ENCODE data around the gene LILRB4.
"Not testable (repeated sequence)": the region's sequence is repeated elsewhere in the genome, so short reads cannot be mapped to it uniquely, and the experiment has no call there.

The LILRB4 gene

GRCh38 chr19:54684527-54684926, 21.7 kb downstream of the LILRB4 start:
- in situ Hi-C loops (cut with HindIII; ENCODE audit: low pct_ligation_motif_present, low sequenced_read_pairs) = no loop called here
- DNase-seq = peak; percentile 2
- no peaks in the 10 kb centered on the region for H3K27me3 ChIP-seq (replicated peaks)
- H3K4me3 ChIP-seq (ENCODE audit: low read depth, low read length) = no peak overlapping the region
- no peak for TF ChIP-seq CTCF (IDR thresholded peaks at IDR 0.05; ENCODE audit: low read depth, low read length, missing control alignments)
- no peak overlapping the region for H3K27ac ChIP-seq
- no peaks in the 10 kb centered on the region for H3K36me3 ChIP-seq (replicated peaks)

- no peak overlapping the region for H3K4me3 ChIP-seq (ENCODE audit: low read depth, low read length)
- no peaks in the 10 kb centered on the region for H3K36me3 ChIP-seq (replicated peaks)
- no peak for TF ChIP-seq CTCF (IDR thresholded peaks at IDR 0.05; ENCODE audit: low read depth, low read length, missing control alignments)
- no peak overlapping the region for H3K27ac ChIP-seq
- no peaks in the 10 kb centered on the region for H3K27me3 ChIP-seq (replicated peaks)
- in situ Hi-C loops (cut with HindIII; ENCODE audit: low pct_ligation_motif_present, low sequenced_read_pairs) = no loop called here
- no peak for DNase-seq
These were observed 29.0 kb downstream of the LILRB4 start for GRCh38 chr19:54691582-54692297.

GRCh38 chr19:54692298-54692615, 29.5 kb downstream of the LILRB4 start:
- TF ChIP-seq CTCF (IDR thresholded peaks at IDR 0.05; ENCODE audit: low read depth, low read length, missing control alignments) = no peak
- no peaks in the 10 kb centered on the region for H3K36me3 ChIP-seq (replicated peaks)
- H3K27me3 ChIP-seq (replicated peaks) = no peaks in the 10 kb centered on the region
- no peak overlapping the region for H3K4me3 ChIP-seq (ENCODE audit: low read depth, low read length)
- no peak for DNase-seq
- in situ Hi-C loops (cut with HindIII; ENCODE audit: low pct_ligation_motif_present, low sequenced_read_pairs) = no loop called here
- no peak overlapping the region for H3K27ac ChIP-seq

- no peaks in the 10 kb centered on the region for H3K36me3 ChIP-seq (replicated peaks)
- no peak for TF ChIP-seq CTCF (IDR thresholded peaks at IDR 0.05; ENCODE audit: low read depth, low read length, missing control alignments)
- DNase-seq = no peak
- in situ Hi-C loops (cut with HindIII; ENCODE audit: low pct_ligation_motif_present, low sequenced_read_pairs) = no loop called here
- H3K27me3 ChIP-seq (replicated peaks) = no peaks in the 10 kb centered on the region
- H3K27ac ChIP-seq = no peak overlapping the region
- no peak overlapping the region for H3K4me3 ChIP-seq (ENCODE audit: low read depth, low read length)
These were observed 31.9 kb downstream of the LILRB4 start for GRCh38 chr19:54694648-54695047.

GRCh38 chr19:54696117-54696548, 33.3 kb downstream of the LILRB4 start:
- H3K27me3 ChIP-seq (replicated peaks) = no peaks in the 10 kb centered on the region
- no peak overlapping the region for H3K4me3 ChIP-seq (ENCODE audit: low read depth, low read length)
- no peak overlapping the region for H3K27ac ChIP-seq
- no peaks in the 10 kb centered on the region for H3K36me3 ChIP-seq (replicated peaks)
- DNase-seq = no peak
- TF ChIP-seq CTCF (IDR thresholded peaks at IDR 0.05; ENCODE audit: low read depth, low read length, missing control alignments) = no peak
- in situ Hi-C loops (cut with HindIII; ENCODE audit: low pct_ligation_motif_present, low sequenced_read_pairs) = no loop called here

- no peak overlapping the region for H3K4me3 ChIP-seq (ENCODE audit: low read depth, low read length)
- H3K27ac ChIP-seq = no peak overlapping the region
- no peaks in the 10 kb centered on the region for H3K27me3 ChIP-seq (replicated peaks)
- DNase-seq = no peak
- no peaks in the 10 kb centered on the region for H3K36me3 ChIP-seq (replicated peaks)
- in situ Hi-C loops (cut with HindIII; ENCODE audit: low pct_ligation_motif_present, low sequenced_read_pairs) = no loop called here
- TF ChIP-seq CTCF (IDR thresholded peaks at IDR 0.05; ENCODE audit: low read depth, low read length, missing control alignments) = no peak
These were observed 34.0 kb downstream of the LILRB4 start for GRCh38 chr19:54696766-54697165.

- in situ Hi-C loops (cut with HindIII; ENCODE audit: low pct_ligation_motif_present, low sequenced_read_pairs); H3K27ac ChIP-seq; DNase-seq; H3K4me3 ChIP-seq (ENCODE audit: low read depth, low read length); H3K27me3 ChIP-seq (replicated peaks); H3K36me3 ChIP-seq (replicated peaks): not testable (repeated sequence)
These were observed 34.9 kb downstream of the LILRB4 start for GRCh38 chr19:54697716-54698115.

All from brain microvascular endothelial cell (primary cell).